Astrocyte (in vitro differentiated cells and primary cell): ENCODE results near the gene HDDC2. TPM values are rescaled to one million over a fixed set of nuclear protein-coding genes. Genes with fewer than 3 reads are reported as not detected.

Source experiments
- DNase-seq: peaks from one replicate; pipeline ENCODE4 v3.0.0-alpha.2; 2010; ENCODE audit warnings: low read depth
- FAIRE-seq: peaks from 2 replicates; lab custom pipeline; 2011; peaks lifted over from hg19 to GRCh38; lab: Jason Lieb, UNC
- H2AFZ ChIP-seq: 2 replicates; pipeline ENCODE4 v1.6.0; 2012; ENCODE audit warnings: low read depth, low read length, inconsistent platforms
- H3K27ac ChIP-seq: 2 replicates; pipeline ENCODE4 v1.5.1; 2011; ENCODE audit warnings: low read depth, low read length, inconsistent platforms
- H3K27me3 ChIP-seq: 2 replicates; pipeline ENCODE4 v1.6.0; 2011; ENCODE audit warnings: low read length, inconsistent platforms; ENCODE audit not compliant: insufficient read depth
- H3K36me3 ChIP-seq: 2 replicates; pipeline ENCODE4 v1.5.1; 2011; ENCODE audit warnings: low read length, inconsistent platforms; ENCODE audit not compliant: insufficient read depth
- H3K4me1 ChIP-seq: 2 replicates; pipeline ENCODE4 v1.5.1; 2011; ENCODE audit warnings: low read length, inconsistent platforms; ENCODE audit not compliant: insufficient read depth
- H3K4me2 ChIP-seq: 2 replicates; pipeline ENCODE4 v1.6.0; 2012; ENCODE audit warnings: low read length, inconsistent platforms
- H3K4me3 ChIP-seq: 2 replicates; pipeline ENCODE4 v1.5.1; 2011; ENCODE audit warnings: low read depth, mild to moderate bottlenecking, low read length, inconsistent platforms; ENCODE audit not compliant: insufficient read depth
- H3K79me2 ChIP-seq: 2 replicates; pipeline ENCODE4 v1.6.0; 2012; ENCODE audit warnings: mild to moderate bottlenecking, low read length, inconsistent platforms; ENCODE audit not compliant: insufficient read depth
- H3K9ac ChIP-seq: 2 replicates; pipeline ENCODE4 v1.6.0; 2012; ENCODE audit warnings: mild to moderate bottlenecking, low read length, inconsistent platforms
- H3K9me3 ChIP-seq: 2 replicates; pipeline ENCODE4 v1.5.1; 2012; ENCODE audit warnings: low read depth, mild to moderate bottlenecking, low read length, inconsistent platforms; ENCODE audit not compliant: insufficient read depth
- H4K20me1 ChIP-seq: 2 replicates; pipeline ENCODE4 v1.6.0; 2012; ENCODE audit warnings: low read length, inconsistent platforms; ENCODE audit not compliant: insufficient read depth
- H3K27ac Mint-ChIP-seq: one replicate; pipeline ENCODE4 v1.8.0; 2021; ENCODE audit warnings: mild to moderate bottlenecking, mixed read lengths; ENCODE audit not compliant: unreplicated experiment
- H3K27me3 Mint-ChIP-seq: one replicate; pipeline ENCODE4 v1.8.0; 2021; ENCODE audit warnings: low read depth, mixed read lengths; ENCODE audit not compliant: unreplicated experiment
- H3K36me3 Mint-ChIP-seq: one replicate; pipeline ENCODE4 v1.8.0; 2021; ENCODE audit warnings: low read depth, mixed read lengths; ENCODE audit not compliant: unreplicated experiment
- H3K4me1 Mint-ChIP-seq: one replicate; pipeline ENCODE4 v1.8.0; 2021; ENCODE audit warnings: low read depth, mixed read lengths; ENCODE audit not compliant: unreplicated experiment
- H3K4me3 Mint-ChIP-seq: one replicate; pipeline ENCODE4 v1.8.0; 2021; ENCODE audit warnings: mild to moderate bottlenecking, moderate library complexity, mixed read lengths; ENCODE audit not compliant: unreplicated experiment
- H3K9me3 Mint-ChIP-seq: one replicate; pipeline ENCODE4 v1.8.0; 2021; ENCODE audit warnings: mild to moderate bottlenecking, mixed read lengths; ENCODE audit not compliant: unreplicated experiment
- CTCF ChIP-seq: IDR thresholded peaks from 2 replicates; pipeline ENCODE4 v1.5.1; 2011; ENCODE audit warnings: low read depth, mild to moderate bottlenecking, inconsistent platforms, low read length, moderate library complexity; ENCODE audit not compliant: insufficient read depth
- EZH2 ChIP-seq: IDR thresholded peaks from 2 replicates; pipeline ENCODE4 v1.6.1; 2012; ENCODE audit warnings: mild to moderate bottlenecking, low read length, inconsistent platforms; ENCODE audit not compliant: insufficient read depth
- total RNA-seq: library from RNA; stranded (reverse); gene quantifications from 2 replicates; pipeline ENCODE4 v1.2.1, GENCODE V29; 2021

The HDDC2 gene
- total RNA-seq, 1 donor from 2014 or later, result 53.5 TPM

DNA sequence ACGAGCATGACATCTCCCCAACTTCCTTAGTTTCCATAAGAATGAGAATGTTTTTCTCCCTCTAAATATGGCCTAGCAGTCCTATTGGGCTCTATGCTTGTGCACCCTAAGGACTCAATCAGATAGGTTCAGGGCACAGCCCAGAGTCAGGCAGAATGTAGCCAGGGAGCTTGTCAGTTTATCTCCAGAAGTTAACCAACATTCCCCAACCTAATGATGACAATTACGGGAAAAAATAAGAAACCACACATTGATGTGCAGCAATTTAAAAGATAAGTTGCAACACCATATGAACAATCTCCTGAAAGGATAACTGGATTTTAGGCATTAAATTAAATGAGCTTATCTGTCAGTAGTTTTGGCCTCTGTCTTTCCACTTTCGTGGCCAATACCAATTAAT lies 71.1 kb downstream of the HDDC2 start:
- TF ChIP-seq CTCF, result no peak
- no peak for TF ChIP-seq EZH2
- H3K9me3 Mint-ChIP-seq, result no peaks in the 10 kb centered on the region
- no peaks in the 10 kb centered on the region for H4K20me1 ChIP-seq
- no peak overlapping the region for H3K9ac ChIP-seq
- no peaks in the 10 kb centered on the region for H3K4me1 ChIP-seq
- H3K36me3 ChIP-seq, result no peaks in the 10 kb centered on the region
- no peaks in the 10 kb centered on the region for H3K4me1 Mint-ChIP-seq
- no peaks in the 10 kb centered on the region for H3K79me2 ChIP-seq
- H3K27me3 Mint-ChIP-seq, result no peaks in the 10 kb centered on the region
- no peak overlapping the region for H3K4me2 ChIP-seq
- no peak for FAIRE-seq
- H3K4me3 Mint-ChIP-seq, result no peak overlapping the region
- H3K27ac Mint-ChIP-seq, result no peak overlapping the region
- no peak overlapping the region for H3K4me3 ChIP-seq
- H3K27ac ChIP-seq, result no peak overlapping the region
- H3K36me3 Mint-ChIP-seq, result no peaks in the 10 kb centered on the region
- DNase-seq, result peak; percentile 46
- no peaks in the 10 kb centered on the region for H3K27me3 ChIP-seq
- no peaks in the 10 kb centered on the region for H3K9me3 ChIP-seq
- no peak overlapping the region for H2AFZ ChIP-seq

DNA sequence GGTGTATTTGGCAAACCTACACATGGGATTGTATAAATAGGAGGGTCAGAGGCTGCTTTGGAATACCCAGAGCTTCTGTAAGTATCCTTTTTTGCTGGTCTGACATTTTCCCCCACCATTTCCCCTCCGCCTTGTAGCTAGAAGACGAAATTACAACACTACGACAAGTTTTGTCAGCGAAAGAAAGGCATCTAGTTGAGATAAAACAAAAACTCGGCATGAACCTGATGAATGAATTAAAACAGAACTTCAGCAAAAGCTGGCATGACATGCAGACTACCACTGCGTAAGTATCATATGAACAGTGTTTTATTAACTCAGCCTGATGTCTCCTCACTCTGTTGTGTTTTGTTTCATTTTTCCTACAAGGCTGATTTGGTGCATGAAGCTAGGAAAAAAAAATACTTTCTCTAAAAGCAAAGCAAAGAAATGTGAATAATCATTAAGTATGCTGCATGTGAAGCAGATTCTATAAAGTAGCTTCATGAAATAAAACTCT lies 72.7 kb downstream of the HDDC2 start:
- Histone ChIP-seq H3K27me3 (no peaks in the 10 kb centered on the region), H3K4me3 (no peak overlapping the region)
- FAIRE-seq, result no peak

More for the DNA sequence above, 72.7 kb downstream of the HDDC2 start:
- Histone ChIP-seq H3K9ac (no peak overlapping the region), H3K4me1 (no peaks in the 10 kb centered on the region), H2AFZ (peak overlapping the region; percentile 33), H3K36me3 (no peaks in the 10 kb centered on the region), H3K9me3 (no peaks in the 10 kb centered on the region), H3K4me2 (peak overlapping the region; percentile 52), H3K27ac (no peak overlapping the region), H4K20me1 (no peaks in the 10 kb centered on the region), H3K79me2 (no peaks in the 10 kb centered on the region)
- no peak for DNase-seq
- Mint-ChIP-seq H3K4me1 (peaks cover 5% of the 10 kb centered on the region), H3K9me3 (no peaks in the 10 kb centered on the region), H3K36me3 (no peaks in the 10 kb centered on the region), H3K27me3 (no peaks in the 10 kb centered on the region), H3K4me3 (no peak overlapping the region), H3K27ac (no peak overlapping the region)
- TF ChIP-seq EZH2 (no peak), CTCF (no peak)
